Suppressor macrophage treated with lipopolysaccharide for 4 hours (primary cell): ENCODE results near the gene ZNF524.
"Not testable (repeated sequence)": the region's sequence is repeated elsewhere in the genome, so short reads cannot be mapped to it uniquely, and the experiment has no call there.

Experiments used
- DNase-seq: peaks from one replicate; pipeline ENCODE4 v3.0.0-alpha.2; 2020

The ZNF524 gene

DNA sequence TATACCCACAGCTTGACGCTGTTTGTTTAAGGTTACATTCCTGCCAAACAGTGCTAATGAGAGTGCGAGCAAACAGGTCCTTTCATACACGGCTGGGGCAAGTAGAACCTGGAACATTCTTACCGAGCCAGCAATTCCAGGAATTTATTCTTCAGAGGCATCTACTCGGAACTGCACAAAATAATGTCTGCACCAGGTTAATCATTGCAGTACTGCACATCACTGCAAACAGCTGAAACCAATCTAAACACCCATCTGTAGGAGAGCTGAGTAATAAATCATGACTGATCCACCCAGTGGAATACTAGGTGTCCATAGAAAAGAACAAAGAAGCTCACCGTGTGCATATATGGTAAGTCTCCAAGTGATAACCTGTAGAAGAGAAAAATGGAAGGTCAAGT, 18.3 kb upstream of the ZNF524 start:
- DNase-seq: no peak

DNA sequence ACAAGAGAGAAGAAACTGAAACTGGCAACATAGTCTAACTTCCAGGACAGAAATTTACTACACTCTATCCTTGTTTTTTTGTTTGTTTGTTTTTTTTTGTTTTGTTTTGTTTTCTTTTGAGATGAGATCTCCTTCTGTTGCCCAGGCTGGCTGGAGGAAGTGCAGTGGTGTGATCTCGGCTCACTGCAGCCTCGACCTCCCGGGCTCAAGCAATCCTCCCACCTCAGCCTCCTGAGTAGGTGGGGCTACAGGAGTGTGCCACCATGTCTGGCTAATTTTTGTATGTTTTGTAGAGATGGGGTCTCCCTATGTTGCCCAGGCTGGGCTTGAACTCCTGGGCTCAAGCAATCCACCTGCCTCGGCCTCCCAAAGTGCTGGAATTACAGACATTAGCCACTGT, 17.8 kb upstream of the ZNF524 start:
- DNase-seq: not testable (repeated sequence)

DNA sequence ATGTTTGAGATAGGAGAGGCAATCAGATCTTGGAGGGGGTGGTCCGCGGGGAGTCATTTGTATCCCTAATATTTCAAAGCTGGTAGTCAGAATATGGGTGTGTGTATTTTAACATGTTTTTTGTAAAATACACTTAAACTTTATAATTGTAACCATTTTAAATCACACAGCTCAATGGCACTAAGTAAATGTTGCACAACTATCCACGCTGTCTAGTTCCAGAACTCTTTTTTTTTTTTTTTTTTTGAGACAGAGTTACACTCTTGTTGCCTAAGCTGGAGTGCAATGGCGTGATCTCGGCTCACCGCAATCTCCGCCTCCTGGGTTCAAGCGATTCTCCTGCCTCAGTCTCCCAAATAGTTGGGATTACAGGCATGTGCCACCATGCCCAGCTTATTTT, 16.2 kb upstream of the ZNF524 start:
- DNase-seq: not testable (repeated sequence)

DNA sequence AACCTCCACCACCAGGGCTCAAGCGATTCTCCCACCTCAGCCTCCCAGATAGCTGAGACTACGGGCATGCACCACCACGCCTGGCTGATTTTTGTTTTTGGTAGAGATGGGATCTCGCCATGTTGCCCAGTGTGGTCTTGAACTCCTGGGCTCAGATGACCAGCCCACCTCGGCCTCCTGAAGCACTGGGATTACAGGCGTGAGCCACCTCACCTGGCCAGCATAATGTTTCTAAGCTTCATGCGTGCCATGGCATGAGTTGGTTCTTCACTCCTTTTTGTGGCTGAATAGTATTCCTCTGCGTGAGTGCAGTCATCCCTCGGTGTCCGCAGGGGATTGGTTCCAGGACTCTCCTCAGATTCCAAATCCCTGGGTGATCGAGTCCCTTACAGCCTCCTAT, 15.2 kb upstream of the ZNF524 start:
- no peak for DNase-seq

DNA sequence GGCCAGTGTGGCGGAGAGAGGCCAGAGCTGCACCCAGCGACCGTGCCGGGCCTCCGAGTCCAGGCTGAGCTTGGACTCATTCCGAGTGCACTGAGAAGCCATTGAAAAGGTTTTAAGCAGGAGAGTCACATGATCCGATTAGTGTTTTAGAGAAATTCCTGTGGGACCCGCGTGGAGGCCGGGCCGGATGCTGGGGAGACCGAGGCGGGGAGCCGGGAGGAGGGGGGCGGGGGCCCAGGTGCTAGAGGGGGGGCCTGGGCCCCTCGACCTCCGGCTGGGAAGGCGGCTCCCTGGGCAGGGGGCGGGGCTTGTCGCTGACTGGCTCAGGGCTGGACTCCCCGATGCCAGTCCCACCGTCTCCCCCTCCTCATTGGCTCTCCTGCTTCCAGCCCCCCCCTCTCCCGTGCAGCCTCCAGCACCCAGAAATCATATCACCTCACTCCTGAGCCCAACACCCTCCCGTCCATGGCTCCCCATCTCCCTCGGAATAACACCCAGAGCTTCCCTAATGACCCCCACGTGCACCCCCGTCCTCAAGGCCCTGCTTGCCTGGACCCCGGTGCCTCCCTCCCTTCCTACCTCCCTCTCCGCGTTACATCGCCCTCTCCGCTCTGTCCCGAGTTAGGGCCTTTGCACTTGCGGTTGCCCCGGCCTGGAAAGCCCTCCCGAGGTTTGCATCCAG, 14.3 kb upstream of the ZNF524 start:
- DNase-seq: no peak

DNA sequence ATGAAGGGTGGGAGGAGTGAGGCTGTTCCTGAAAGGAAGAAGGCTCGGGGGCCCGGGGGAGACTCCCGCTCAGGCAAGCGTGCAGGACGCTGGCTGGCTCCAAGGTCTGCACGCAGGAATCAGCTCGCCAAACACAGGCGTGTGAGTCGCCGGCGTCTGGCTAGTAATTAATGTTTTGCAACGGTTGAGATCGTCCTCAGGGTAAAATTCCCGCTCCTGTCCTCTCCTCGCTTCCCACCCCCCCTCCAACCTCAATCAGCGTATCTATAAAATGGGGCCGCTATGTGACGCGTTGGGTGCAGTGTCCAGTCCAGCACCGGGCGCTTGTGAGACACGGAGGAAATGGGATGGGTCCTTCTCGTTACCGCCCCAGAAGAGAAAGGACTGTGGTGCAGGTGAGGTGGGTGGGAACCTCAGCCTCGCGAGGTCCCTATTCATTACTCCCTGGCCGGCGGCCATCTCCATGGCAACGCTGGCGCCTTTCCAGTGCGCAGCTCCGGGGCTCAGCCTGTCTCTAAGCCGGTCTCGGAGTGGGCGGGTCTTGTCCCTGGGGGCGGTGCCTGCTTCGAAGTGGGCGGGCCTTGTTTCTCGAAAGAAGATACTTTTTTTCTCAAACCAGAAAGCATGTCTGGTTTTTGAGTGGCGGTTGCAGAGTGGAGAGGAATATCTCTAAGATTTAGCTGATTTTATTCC, 13.0 kb upstream of the ZNF524 start:
- DNase-seq: peak; percentile 88

DNA sequence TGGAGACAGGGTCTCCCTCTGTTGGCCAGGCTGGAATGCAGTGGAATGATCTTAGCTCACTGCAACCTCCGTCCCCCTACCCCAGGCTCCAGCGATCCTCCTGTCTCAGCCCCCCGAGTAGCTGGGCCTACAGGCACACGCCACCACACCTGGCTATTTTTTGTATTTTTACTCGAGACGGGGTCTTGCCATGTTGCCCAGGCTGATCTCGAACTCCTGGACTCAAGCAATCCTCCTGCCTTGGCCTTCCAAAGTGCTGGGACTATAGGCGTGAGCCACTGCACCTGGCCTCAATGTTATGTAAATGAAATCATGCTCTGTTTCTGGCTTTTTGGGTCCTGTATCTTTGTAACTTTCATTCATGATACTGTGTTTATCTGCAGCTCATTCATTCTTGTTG, 11.3 kb upstream of the ZNF524 start:
- DNase-seq: no peak

DNA sequence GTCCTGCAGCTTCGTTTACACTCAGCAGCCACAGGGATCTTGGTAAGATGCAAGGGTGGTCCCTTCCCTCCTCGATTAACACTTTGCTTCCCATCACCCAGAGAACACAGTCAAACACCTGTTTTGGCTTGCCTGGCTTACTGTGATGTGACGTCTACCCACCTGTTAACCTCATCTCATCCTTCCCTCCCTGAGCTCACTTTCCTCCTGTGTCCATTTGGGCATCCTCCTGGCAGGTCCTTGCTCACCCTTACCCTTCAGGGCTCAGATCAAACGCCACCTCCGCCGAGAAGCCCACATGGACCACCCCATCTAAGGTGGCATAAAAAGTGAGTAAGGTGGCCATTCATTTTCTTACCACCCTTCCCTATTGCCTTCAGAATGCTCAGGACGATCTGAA, 10.0 kb upstream of the ZNF524 start:
- no peak for DNase-seq

DNA sequence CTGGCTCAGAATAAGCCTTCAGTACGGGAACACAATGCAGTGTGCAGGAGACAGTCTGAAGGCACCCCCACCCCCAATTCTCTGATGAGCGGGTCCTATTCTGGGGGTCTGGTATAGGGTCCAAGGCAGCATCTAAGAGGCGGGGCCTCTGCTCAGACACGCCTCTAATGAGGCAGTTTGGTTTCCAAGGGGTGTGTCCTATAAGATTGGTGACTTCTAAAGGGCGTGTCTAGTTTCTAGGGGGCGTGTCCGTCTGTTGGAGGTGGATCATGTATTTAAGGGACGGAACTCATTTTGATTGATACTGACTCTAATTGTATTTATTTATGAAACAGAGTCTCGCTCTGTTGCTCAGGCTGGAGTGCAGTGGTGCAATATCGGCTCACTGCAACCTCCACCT, 9.5 kb upstream of the ZNF524 start:
- no peak for DNase-seq

DNA sequence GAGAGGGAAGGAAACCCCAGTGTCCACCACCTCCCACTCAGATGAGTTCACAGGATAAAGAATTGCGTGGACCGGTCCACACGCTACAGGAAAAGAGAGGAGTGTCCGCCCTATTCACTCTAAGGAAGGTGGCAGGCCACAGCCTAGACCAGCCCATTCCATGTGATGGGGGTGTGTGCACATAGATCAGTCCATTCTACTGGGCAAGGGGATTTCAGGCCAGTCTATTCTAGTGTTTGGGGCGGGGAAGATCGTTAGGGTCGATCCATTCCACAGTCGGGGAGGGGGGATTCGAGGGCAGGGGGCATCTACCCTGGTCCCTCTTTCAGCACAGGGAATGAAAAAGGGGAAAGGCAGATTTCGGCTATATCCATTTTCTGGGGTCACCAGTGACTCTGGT, 8.5 kb upstream of the ZNF524 start:
- no peak for DNase-seq

DNA sequence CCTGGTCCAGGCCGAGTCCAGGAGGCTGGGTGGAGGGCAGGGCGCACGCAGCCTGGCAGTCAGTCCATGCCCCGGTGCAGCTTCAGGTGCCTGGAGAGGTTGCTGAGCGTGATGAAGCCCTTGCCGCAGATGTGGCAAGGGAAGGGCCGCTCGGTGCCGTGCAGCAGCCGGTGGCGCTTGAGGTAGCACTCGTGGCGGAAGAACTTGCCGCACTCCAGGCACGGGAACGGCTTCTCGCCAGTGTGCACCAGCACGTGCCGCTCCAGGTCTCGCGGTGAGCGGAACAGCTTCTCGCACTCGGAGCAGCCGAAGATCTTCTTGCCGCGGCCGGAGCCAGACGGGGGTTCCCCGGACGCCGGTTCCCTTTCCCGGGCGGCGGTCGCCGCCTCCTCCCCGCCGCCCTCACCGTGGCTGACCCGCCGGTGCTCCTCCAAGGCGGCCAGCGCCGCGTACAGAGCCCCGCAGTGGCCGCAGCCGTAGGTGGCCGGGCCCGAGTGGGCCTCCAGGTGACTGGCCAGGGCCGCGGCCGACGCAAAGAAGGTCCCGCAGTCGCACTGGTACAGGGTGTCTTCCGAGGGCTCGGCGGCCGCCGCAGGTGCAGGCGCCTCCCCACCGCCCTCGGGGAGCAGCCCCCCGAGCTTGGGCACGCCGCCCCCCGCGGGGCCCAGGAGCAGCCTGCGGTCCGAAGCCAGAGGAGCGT, 7.5 kb upstream of the ZNF524 start:
- DNase-seq: no peak

DNA sequence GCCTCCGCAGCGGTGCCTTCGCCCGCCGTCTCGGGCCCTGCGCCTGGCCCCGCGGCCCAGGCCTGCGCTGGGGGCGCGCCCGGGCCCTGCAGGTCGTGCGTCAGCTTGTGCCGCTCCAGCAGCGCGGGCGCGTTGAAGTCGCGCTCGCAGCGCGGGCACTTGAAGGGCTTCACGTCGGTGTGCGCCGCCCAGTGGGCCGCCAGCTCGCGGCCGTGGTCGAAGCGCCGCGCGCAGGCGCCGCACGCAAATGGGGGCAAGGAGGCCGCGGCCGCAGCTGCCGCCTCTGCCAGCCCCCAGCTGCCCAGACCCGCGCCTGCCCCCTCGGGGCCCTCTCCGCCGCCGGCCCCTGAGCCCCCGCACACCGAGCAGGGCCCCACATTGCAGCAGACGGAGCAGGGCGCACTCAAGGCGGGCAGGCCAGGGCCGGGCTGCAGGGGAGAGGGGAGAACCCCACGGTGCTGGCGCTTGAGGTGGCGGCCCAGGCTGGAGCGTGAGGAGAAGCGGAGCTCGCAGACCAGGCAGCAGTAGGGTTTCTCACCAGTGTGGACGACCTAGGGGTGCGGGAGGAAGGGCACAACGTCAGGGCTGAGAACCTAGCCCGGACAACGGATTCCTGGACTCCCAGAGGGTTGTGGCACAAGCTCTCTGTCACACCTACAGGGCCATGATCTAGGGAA, 6.9 kb upstream of the ZNF524 start:
- no peak for DNase-seq

DNA sequence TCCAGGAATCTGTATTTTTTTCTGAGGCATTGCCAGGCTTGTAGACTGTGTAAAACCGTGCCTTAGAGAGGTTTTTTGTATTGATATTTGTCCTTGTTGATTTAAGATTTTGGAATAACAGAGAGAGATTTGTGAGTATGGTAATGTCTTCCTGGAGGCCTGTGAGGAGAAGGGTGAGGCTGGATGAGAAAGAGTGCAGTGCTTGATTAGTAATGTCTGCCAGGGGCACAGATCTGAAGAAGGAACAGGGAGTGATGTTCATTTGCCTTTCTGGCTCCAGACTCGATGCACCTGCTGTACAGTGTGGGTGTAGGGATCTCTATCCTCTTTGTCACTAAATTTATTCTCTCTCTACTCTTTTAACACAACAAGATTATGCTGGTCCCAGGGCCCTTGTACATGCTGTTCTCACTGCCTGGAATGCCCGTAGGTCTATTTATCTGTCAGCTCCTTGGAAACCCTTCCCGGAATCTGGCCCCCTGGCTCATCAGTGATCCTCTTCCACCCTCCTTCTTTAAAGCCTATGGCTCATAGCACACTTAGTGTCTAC, 5.0 kb upstream of the ZNF524 start:
- DNase-seq: no peak

DNA sequence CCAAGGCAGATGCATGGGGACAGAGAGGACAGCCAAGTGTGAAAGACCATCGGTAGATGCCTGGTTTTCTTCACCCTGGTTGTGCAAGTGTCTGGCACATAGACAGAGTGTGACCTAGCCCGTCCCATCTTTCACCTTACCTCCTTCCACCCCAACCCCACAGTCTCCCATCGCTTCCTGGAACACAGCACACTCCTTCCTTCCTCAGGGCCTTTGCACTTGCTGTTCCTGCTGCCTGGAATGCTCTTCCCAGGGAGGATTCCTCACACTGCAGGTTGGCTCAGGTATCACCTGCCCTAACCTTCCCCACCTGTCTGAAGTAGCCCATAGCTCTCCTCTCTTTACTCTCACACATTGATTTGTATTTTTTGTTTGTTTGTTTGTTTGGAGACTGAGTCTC, 3.8 kb upstream of the ZNF524 start:
- DNase-seq: no peak

DNA sequence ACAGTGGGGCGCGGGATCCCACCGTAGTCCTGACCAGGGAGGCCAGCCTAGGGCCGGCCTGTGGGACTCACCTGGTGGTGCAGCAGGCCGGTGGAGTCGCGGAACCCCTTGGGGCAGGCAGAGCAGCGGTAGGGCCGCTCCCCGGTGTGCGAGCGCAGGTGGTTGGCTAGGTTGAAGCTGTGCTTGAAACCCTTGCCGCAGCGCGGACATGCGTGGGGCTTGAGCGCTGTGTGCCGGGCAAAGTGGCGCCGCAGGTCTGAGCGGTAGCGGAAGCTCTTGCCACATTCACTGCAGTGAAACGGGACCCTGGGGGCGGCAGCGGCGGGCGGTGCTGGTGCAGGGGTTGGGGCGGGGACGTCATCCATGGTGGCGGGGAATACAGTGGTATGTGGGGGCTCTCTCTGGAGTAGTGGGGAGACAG, 2.6 kb upstream of the ZNF524 start:
- no peak for DNase-seq

DNA sequence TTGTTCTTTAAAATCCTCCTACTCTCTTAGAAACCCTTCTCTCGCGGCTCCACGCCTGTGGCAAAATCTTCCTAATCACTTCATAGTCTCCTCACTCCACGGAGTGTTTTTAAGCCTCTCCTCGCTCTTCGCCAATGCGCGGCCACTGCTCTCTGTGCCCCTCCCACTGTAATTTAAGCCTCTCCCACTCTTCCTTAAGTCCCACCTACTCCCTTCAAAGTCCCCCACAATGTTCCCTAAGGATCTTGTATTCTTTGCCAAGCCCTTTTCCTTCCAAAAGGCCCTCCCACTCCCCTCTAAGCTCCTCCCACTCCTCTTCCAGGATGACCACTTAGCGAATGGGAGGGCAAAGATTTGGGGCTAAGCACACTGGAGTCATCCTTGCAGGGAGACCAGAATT, 2.1 kb upstream of the ZNF524 start:
- DNase-seq: no peak

DNA sequence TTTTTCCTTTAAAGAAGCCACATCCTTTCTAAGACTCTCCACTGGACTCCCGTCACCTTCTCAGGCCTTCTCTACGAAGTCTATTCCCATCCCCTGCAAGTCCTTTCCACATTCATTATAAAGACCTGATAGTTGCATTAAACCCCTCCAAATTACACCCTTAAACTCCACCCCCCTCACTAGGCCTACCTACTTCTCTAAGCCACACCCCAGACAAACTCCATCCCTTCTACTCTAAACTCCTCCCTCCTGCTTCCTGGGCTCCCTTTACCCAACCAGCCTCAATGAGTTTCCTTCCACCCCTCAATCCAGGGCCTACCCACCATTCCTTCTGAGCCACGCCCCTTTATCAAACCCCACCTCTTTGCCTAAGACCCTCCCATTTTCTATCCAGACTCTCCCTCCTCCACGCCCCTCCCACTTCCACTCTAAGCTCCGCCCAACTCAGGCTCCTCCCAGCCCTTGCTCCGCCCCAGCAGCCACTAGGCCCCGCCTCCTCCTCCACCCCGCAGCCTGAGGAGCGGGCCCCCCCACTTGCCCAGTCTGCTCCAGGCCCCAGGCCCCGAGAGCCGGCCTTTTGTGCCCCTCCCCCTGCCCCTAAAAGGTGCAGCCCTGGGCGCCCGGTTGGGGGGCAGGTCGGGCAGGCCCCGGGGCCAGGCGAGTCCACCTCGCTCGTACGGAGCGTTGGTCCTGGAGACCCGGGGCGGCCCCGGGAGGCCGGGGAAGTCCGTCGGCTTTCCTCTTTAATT, 1.2 kb upstream of the ZNF524 start:
- peak; percentile 98 for DNase-seq

DNA sequence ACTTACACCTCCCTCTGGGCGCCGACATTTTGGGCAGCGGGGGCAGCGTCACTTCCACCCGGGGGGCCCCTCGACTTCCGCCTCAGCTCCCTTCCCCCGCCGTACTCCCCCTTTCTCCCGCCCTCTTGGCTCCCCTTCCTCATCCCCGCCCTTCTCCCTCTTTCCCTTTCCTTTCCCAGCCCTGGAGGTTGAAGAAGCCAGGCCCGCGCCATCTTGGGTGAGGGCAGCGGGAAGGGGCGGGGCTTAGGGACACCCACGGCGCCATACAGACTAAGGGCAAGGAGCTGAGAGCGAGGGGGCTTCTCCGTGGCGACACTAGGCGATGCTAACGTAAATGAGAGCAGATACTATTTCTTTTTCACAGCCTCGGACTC, 633 bp upstream of the ZNF524 start, which contains the start of gene FIZ1:
Gene FIZ1 (minus strand): TSS at position 50 of the 374 bp plus-strand sequence. CDS start 1,652 bp downstream, outside the sequence.
- DNase-seq: peak; percentile 99

DNA sequence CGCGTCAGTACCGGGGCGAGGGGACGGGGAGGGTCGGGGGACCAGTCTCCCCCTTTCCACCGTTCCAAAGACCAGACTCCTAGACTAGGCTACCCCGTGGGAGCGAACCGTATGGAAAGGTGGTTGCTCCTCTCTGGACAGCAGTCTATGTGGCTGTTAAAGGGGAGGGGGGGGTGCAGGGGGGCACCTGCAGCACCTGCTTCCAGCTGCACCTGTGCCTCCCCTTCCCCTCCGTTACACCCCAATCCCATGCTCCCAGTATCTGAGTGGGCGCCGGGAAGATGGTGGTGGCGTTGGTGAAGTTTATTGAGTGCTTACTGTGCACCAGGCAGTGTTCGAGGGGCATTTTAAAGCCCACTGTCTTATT, 557 bp downstream of the ZNF524 start:
- DNase-seq: no peak

DNA sequence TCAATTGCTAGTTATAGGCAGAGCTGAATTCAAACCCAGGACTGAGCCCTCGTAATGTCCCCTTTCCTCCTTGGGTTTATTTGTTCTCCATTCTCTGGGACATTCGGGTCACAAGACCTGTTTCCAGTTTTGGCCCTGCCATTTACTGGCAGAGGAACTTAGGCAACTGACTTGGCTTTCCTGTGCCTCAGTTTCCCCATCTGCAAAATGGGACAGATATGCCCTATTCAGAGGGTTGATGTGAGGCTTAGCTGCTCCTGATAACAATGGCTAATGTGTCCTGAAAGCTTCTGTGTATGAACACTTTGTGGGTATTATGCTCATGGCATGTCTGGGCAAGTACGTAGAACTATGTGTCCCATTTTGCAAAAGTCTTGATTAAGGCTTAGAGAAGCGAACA, 996 bp downstream of the ZNF524 start:
- DNase-seq: peak; percentile 14

DNA sequence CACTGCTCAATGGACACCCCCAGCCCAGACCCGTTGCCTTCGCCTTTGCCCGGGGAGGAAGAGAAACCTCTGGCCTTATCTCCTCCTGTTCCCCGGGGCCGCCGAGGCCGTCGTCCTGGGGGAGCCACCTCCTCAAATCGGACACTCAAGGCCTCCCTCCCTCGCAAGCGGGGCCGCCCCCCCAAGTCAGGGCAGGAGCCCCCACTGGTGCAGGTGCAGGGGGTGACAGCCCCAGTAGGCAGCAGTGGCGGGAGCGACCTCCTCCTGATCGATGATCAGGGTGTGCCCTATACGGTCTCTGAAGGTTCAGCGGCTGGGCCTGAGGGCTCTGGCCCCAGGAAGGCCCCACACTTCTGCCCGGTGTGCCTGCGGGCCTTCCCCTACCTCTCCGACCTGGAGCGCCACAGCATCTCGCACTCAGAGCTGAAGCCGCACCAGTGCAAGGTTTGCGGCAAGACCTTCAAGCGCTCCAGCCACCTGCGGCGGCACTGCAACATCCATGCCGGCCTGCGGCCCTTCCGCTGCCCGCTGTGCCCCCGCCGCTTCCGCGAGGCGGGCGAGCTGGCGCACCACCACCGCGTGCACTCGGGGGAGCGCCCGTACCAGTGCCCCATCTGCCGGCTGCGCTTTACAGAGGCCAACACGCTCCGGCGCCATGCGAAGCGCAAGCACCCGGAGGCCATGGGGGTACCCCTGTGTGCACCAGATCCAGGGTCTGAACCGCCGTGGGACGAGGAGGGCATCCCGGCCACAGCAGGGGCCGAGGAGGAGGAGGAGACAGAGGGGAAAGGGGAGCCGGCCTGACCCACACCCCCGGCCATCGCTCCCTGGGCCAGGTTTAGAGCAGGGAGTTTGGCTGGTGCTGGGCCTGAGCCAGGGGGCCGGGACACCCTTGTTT, 2.3 kb downstream of the ZNF524 start:
- no peak for DNase-seq

DNA sequence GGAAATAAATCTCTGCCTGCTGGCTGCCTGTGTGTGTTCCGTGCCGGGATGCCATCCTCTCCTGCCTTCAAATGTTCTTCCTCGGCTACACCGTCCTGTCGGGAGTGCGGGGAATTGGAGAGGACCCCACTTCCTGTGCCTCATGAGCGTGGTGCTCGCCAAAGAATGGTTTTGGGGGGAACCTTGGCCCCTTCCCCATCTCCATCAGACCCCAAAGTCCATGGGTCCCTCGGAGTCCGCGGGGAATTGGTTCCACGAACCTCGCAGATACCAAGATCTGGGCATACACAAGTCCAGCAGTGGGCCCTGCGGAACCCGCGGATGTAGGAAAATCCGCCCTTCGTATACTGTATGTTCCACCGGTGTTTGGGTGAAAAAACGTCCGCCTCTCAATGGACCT, 3.0 kb downstream of the ZNF524 start:
- no peak for DNase-seq
